HCT116 (cell line): ENCODE measurements around the gene HES5.

Source experiments
- EGR1 ChIP-seq: IDR thresholded peaks from 2 replicates; pipeline ENCODE4 v1.6.1; 2012; ENCODE audit warnings: low read depth
- ELF1 ChIP-seq: IDR thresholded peaks from 2 replicates; pipeline ENCODE4 v1.6.1; 2012; ENCODE audit warnings: low read depth, borderline replicate concordance
- EZH2 ChIP-seq: fragments of 200-600 bp; sonication (generic); IDR thresholded peaks from 2 replicates; pipeline ENCODE4 v1.6.1; 2017; ENCODE audit warnings: antibody characterized with exemption, mixed run types
- POLR2A ChIP-seq: IDR thresholded peaks from 2 replicates; pipeline ENCODE4 v1.7.0; 2011; ENCODE audit warnings: borderline replicate concordance; ENCODE audit not compliant: insufficient read depth, insufficient read length; ENCODE audit errors: extremely low read depth
- POLR2AphosphoS5 ChIP-seq: IDR thresholded peaks from 2 replicates; pipeline ENCODE4 v1.6.1; 2011; ENCODE audit warnings: mild to moderate bottlenecking, low read depth, low read length, moderate library complexity
- RAD21 ChIP-seq: IDR thresholded peaks from 2 replicates; pipeline ENCODE4 v1.6.1; 2012; ENCODE audit warnings: low read depth, mild to moderate bottlenecking
- SRF ChIP-seq: IDR thresholded peaks from 2 replicates; pipeline ENCODE4 v1.6.1; 2012; ENCODE audit warnings: low read depth
- ZNF274 ChIP-seq: fragments of 200-500 bp; sonication (Bioruptor generic); IDR thresholded peaks from 2 replicates; pipeline ENCODE4 v1.6.1; 2014; ENCODE audit warnings: mild to moderate bottlenecking, low read depth, low read length, inconsistent platforms
- TF ChIP-seq, protein P1 (sequence below), 3 experiments: fragments of 200-600 bp in 1 of 3; sonication (generic) in 1 of 3; IDR thresholded peaks in 2 of 3; conservative IDR thresholded peaks in 1 of 3; 2 replicates each; pipeline ENCODE4 v1.5.1; 2012 to 2017; ENCODE audit warnings: low read depth in 2 of 3, low read length in 2 of 3, antibody characterized with exemption in 1 of 3, borderline replicate concordance in 1 of 3, control low read depth in 1 of 3, mild to moderate bottlenecking in 1 of 3, mixed read lengths in 1 of 3, mixed run types in 1 of 3, moderate library complexity in 1 of 3; ENCODE audit not compliant: insufficient read depth in 1 of 3

DNA sequence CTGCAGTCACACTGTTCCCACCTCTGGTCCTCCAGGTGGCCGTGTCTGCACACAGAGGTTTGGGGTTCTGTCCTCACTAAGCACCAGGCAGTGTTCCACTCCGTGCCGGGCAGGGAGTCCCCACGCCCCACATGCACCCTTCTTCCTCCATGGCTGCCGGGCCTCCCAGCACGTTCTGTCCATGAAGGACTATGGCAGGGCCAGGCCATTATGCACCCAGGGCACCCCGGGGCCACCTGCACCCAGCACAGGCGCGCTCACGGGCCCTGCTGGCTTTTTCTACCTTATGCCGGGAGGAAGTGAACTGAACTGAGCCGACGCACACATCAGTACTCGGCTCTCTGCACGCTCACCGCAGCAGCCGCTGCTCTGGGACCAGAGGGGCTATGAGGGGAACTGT is 13.9 kb downstream of the HES5 start:
- TF ChIP-seq SRF (no peak), POLR2A (no peak), EZH2 (no peak), EGR1 (no peak), ZNF274 (no peak), RAD21 (no peak), POLR2AphosphoS5 (no peak), ELF1 (no peak)
- TF ChIP-seq, protein P1, sequence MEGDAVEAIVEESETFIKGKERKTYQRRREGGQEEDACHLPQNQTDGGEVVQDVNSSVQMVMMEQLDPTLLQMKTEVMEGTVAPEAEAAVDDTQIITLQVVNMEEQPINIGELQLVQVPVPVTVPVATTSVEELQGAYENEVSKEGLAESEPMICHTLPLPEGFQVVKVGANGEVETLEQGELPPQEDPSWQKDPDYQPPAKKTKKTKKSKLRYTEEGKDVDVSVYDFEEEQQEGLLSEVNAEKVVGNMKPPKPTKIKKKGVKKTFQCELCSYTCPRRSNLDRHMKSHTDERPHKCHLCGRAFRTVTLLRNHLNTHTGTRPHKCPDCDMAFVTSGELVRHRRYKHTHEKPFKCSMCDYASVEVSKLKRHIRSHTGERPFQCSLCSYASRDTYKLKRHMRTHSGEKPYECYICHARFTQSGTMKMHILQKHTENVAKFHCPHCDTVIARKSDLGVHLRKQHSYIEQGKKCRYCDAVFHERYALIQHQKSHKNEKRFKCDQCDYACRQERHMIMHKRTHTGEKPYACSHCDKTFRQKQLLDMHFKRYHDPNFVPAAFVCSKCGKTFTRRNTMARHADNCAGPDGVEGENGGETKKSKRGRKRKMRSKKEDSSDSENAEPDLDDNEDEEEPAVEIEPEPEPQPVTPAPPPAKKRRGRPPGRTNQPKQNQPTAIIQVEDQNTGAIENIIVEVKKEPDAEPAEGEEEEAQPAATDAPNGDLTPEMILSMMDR (IDR thresholded peaks at IDR 0.05 in 2 of 3, conservative IDR thresholded peaks at IDR 0.05 in 1 of 3; ENCODE audit: borderline replicate concordance in 1 of 3, insufficient read depth in 1 of 3, low read depth in 2 of 3, low read length in 2 of 3): no peak
